ENCODE results near the gene EPB41L4B.

- TF ChIP-seq CTCF (IDR thresholded peaks at IDR 0.05) (no peak), POLR2A (IDR thresholded peaks at IDR 0.05) (no peak)
Measured at GRCh38 chr9:109323771-109324170, 2.9 kb upstream of the EPB41L4B start.
